Measurements from ENCODE around the gene SMYD3.

- TF ChIP-seq CTCF (IDR thresholded peaks at IDR 0.05; ENCODE audit: insufficient read depth, low read length, poor library complexity, severe bottlenecking) (no peak), EZH2phosphoT487 (conservative IDR thresholded peaks at IDR 0.05; ENCODE audit: low read length) (no peak)
Observed at GRCh38 chr1:246532519-246532918, 25.4 kb upstream of the SMYD3 start.
